ENCODE results near the gene ZNF462. TPM values are rescaled to one million over a fixed set of nuclear protein-coding genes. Genes with fewer than 3 reads are reported as not detected.

The ZNF462 gene
- total and polyA plus RNA-seq, 7 donors, result 2.0 to 102 (median 16.3) TPM

- WGBS, 3 donors, result 89 to 93% (median 90%) methylated on average over 4 of the region's 4 CpGs
Measured at GRCh38 chr9:107036367-107036766, 173.4 kb downstream of the ZNF462 start.

GRCh38 chr9:107039542-107039941, 176.6 kb downstream of the ZNF462 start:
- Histone ChIP-seq H3K27ac (no peak overlapping the region), H3K9me3 (no peaks in the 10 kb centered on the region), H3K27me3 (ENCODE audit: insufficient read depth in 3 of 3, low read length in 2 of 3) (peaks cover 0 to 1% (median 0%) of the 10 kb centered on the region in 3 donors), H3K4me1 (no peaks in the 10 kb centered on the region), H3K4me3 (no peak overlapping the region), H3K36me3 (ENCODE audit: insufficient read depth in 1 of 2, low read depth in 1 of 2) (no peaks in the 10 kb centered on the region)
- TF ChIP-seq CTCF (IDR thresholded peaks at IDR 0.05), result no peak
- intact Hi-C loops (cut with DNase I), result no loop called here
- no peak for DNase-seq
- 25 to 39% (median 27%) methylated on average over 4 of the region's 4 CpGs for WGBS, 3 donors
- no peak for ATAC-seq

More at GRCh38 chr9:107036367-107036766, 173.4 kb downstream of the ZNF462 start:
- no peaks in the 10 kb centered on the region for H3K4me1 ChIP-seq
- no peak overlapping the region for H3K4me3 ChIP-seq
- H3K9me3 ChIP-seq, result no peaks in the 10 kb centered on the region
- H3K27me3 ChIP-seq (ENCODE audit: insufficient read depth in 3 of 3, low read length in 2 of 3), result peaks cover 0 to 1% (median 0%) of the 10 kb centered on the region in 3 donors
- H3K27ac ChIP-seq, result no peak overlapping the region
- DNase-seq (no peak), ATAC-seq (no peak)
- no peak for TF ChIP-seq CTCF (IDR thresholded peaks at IDR 0.05)
- intact Hi-C loops (cut with DNase I), result no loop called here
- H3K36me3 ChIP-seq (ENCODE audit: insufficient read depth in 1 of 2, low read depth in 1 of 2), result no peaks in the 10 kb centered on the region

DNA sequence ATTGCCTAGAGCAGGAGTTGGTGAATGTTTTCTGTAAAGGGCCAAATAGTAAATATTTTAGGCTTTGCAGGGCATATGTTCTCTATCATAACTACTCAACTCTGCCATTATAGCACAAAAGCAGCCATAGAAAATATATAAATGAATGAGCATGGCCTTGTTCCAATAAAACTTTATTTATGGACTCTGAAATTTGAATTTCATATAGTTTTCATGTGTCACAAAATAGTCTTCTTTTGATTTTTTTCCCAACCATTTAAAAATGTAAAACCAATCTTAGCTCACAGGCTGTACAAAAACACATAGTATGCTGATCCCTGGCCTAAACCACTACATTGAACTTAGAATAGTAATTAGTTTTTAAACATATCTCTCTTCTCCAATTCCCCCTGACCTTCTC, 179.6 kb downstream of the ZNF462 start:
- DNase-seq, result no peak
- Histone ChIP-seq H3K36me3 (ENCODE audit: insufficient read depth in 1 of 2, low read depth in 1 of 2) (no peaks in the 10 kb centered on the region), H3K9me3 (no peaks in the 10 kb centered on the region), H3K27me3 (ENCODE audit: insufficient read depth in 3 of 3, low read length in 2 of 3) (no peaks in the 10 kb centered on the region), H3K27ac (no peak overlapping the region), H3K4me1 (no peaks in the 10 kb centered on the region), H3K4me3 (no peak overlapping the region)
- TF ChIP-seq CTCF (IDR thresholded peaks at IDR 0.05), result no peak
- no peak for ATAC-seq
- intact Hi-C loops (cut with DNase I), result no loop called here

- no peak overlapping the region for H3K27ac ChIP-seq
- TF ChIP-seq CTCF (IDR thresholded peaks at IDR 0.05), result peak; percentile 5
- no peaks in the 10 kb centered on the region for H3K9me3 ChIP-seq
- no peaks in the 10 kb centered on the region for H3K27me3 ChIP-seq (ENCODE audit: insufficient read depth in 3 of 3, low read length in 2 of 3)
- no peak for DNase-seq
- ATAC-seq, result peak in 2 of 4 donors; percentile 20 to 31
- H3K36me3 ChIP-seq (ENCODE audit: insufficient read depth in 1 of 2, low read depth in 1 of 2), result no peaks in the 10 kb centered on the region
- 8 to 19% (median 17%) methylated on average over 5 of the region's 5 CpGs for WGBS, 3 donors
- no peak overlapping the region for H3K4me3 ChIP-seq
- H3K4me1 ChIP-seq, result no peaks in the 10 kb centered on the region
- intact Hi-C loops (cut with DNase I), result no loop called here
Measured at GRCh38 chr9:107043886-107044285, 180.9 kb downstream of the ZNF462 start.

DNA sequence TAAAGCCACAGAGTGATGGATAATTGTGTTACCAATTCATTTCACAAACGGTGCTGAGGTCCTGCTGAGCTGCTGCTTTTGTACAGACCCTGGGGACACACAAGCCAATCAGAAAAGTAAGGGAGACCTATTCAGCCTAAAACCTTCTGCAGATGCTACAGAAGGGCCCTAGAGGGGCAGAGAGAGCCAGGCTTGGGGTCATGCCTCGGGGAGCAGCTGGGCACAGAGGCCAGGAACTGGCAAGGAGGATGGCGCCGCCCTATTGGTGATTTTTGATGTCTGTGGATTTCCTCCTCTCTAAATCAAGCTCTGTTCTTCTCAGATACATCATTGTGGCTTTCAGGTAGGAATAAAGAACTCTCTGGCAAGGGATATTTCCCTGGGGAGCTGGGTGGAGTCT, 181.9 kb downstream of the ZNF462 start:
- H3K4me1 ChIP-seq, result no peaks in the 10 kb centered on the region
- H3K4me3 ChIP-seq, result no peak overlapping the region
- H3K27me3 ChIP-seq (ENCODE audit: insufficient read depth in 3 of 3, low read length in 2 of 3), result no peaks in the 10 kb centered on the region
- intact Hi-C loops (cut with DNase I), result no loop called here
- 74 to 90% (median 82%) methylated on average over 4 of the region's 4 CpGs for WGBS, 3 donors
- no peak overlapping the region for H3K27ac ChIP-seq
- H3K36me3 ChIP-seq (ENCODE audit: insufficient read depth in 1 of 2, low read depth in 1 of 2), result no peaks in the 10 kb centered on the region
- peak; percentile 22 for TF ChIP-seq CTCF (IDR thresholded peaks at IDR 0.05)
- peak in 1 of 2 donors; percentile 46 for DNase-seq
- peak; percentile 40 to 57 (median 52) for ATAC-seq
- H3K9me3 ChIP-seq, result no peaks in the 10 kb centered on the region

All from psoas muscle (tissue), 8 donors.